Stimulated activated CD8-positive, alpha-beta memory T cell treated with anti-CD3 and anti-CD28 coated beads, Interleukin-15, amount 100 ng/mL, for 4 hours (primary cell): ENCODE data around the gene IDNK.
A peak's percentile ranks its signal among the peaks of the same experiment; 100 is the strongest.
"Not testable (repeated sequence)": the region's sequence is repeated elsewhere in the genome, so short reads cannot be mapped to it uniquely, and the experiment has no call there.

Experiments used
- DNase-seq, 2 donors: peaks; one replicate each; pipeline ENCODE4 v3.0.0-alpha.2; 2020; ENCODE audit warnings: low read depth in 2 of 2

The IDNK gene

DNA sequence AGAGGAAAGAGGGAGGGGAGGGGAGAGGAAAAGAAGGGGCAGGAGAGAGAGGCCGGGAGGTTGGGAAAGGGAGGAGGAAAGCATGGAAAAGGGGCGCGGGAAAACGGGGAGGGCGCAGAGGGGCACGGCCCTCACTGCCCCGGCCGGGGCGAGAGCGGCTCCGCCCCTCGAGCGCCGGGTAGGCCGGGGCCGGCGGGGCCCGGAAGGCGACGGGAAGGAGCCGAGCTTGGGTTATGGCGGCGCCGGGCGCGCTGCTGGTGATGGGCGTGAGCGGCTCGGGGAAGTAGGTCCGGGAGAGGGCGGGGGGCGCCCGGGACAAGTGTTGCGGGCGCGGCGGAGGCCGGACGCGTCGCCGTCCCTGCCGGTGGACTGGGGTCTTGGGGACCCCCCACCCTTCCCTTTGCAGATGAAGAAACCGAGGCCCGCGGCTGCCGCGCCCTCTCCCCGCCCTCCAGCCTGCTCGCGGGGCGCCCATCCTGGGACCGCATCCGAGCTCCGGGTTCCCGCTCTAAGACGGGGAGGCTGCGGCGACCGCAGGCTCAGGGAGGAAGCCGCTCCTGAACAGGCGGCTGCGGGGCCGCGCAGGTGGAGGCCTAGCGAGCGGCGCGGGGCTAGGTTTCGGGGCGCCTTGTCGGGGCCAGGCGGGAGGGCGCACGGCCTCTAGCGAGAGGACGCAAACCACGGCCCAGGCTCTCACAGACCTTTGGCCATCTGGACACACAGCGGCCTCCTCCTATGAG is at the start of gene IDNK:
IDNK (plus strand) TSS at position 205 of the 740 bp plus-strand sequence; CDS start at position 234, 29 bp downstream.
- peak in 1 of 2 donors; percentile 48 for DNase-seq

DNA sequence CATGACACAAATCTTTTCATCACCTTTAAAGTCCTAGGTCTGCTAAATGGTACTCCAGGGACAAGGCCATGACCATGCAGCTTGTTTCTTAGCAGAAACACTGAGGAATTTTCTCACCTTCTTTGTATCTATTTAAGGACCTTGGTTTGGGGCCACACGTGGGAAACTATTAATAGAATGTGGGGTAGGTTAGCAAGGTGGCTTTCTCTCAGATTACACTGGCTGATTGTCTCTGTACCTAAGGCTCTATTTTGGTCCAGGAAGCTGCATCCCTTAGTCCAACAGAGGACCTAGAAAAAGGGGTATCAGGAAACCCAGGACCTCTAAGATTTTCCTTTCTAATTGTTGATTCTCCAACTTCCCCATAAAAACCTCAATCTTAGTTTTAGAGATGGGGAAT is 48.5 kb upstream of the IDNK start:
- DNase-seq: no peak

DNA sequence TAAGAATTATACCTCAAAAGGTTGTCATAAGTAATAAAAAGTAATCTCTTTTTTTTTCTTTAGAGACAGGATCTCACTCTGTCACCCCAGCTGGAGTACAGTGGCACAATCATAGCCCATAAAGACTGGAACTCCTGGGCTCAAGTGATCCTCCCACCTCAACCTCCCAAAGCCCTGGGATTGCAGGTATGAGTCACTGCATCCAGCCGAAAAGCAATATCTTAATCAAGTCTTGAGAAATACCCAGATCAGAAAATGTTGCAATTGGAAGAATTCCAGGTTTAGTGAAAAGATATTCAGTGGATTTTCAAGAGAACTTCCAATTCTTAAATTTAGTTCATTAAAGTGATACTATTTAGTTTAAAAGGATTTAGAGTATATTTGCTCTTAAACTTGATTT is 40.9 kb upstream of the IDNK start:
- DNase-seq: no peak

DNA sequence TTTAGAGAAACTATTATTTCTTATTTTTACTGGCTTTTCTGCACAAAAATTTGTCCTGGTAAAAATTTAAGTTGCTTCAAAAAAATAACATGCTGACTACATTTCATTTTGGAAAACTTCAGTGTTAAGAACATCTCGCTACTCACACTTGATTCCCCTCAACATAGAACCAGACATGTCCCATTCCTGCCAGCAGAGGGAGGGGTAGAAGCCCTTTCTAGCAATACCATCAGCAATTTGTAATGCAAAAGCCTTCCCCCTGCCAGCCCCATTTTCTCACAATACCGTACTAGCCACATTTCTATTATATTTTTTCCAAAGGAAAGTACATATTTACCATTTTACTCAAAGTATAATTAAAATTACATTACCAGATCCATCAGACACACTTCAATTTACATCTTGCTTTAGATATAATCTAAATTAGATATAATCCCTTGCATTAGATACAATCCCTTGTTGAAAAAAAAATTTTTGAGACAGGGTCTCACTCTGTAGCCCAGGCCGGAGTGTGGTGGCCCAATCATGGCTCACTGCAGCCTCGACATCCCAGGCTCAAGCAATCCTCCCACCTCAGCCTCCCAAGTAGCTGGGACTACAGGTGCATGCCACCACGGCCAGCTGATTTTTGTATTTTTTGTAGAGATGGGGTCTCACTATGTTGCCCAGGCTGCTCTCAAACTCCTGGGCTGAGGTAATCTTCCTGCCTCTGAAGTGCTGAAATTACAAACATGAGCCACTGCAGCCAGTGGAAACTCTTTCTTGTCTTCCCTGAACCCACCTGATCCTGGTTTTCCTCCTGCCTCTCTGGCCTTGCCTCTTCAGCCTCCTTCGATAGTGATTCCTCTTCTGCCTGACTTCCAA is 39.6 kb upstream of the IDNK start:
- DNase-seq: no peak

DNA sequence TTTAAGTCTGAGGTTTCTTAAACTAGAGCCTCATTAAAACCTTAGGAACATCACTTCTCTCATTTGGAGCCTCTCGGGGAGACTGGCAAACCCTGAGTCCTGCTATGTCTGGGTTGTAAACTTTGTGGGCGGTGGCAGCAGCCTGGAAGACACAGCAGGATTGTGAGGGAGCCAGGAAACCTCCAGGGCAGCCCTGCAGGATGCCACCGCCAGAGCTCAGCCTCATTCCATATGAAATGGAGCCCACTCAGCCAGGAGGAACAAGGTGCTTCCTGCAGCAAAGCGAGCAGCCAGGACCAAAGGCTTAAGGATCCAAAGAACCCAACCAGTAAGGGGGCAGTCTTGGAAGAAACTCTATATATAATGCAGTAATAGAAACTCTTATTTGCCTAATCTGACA is 37.9 kb upstream of the IDNK start:
- no peak for DNase-seq

DNA sequence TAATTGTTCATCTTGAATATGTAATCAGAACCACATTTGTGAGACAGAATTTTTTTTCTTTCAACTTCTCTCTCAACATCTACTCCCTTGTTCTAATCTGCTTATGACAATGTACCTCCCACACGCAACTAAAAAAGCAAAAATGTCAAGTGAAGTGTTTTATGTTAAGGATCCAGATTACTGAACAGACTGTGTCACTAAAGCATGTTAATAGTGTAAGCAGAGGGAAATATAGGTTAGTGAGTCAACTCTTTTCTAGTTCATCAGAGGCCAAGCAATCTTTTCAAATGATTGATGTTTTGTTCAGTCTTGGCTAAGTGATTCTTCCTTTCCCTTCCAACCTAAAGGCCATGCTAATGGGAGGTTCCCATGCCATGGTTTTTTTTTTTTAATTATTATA is 34.7 kb upstream of the IDNK start:
- DNase-seq: no peak

DNA sequence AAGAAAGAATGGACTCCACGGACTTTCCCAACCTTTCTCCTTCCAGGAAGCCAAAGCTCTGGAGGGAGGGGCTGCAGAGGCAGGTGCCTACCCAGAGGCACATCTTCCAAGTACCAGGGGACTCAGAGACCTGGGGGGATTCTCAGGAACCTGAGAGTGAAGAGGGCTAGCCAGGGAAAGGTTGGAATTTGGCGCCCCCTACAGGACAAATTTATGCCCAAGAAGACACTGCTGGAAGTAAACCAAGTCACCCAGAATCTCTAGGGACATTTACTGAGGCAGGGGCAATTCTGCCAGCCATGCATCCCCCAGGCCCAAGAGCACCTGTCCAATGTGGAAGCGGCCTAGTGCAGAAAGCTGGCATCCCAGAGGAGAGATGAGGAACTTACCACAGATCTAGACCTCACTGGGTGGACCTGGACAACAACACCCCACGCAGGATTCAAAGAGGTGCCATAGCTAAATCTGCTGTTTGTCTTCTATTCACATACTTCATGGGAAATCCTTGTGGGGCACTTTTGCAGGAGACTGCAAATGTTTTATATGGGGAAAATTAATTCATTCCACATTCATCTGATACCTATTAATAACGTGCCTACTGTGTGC is 25.9 kb upstream of the IDNK start:
- DNase-seq: no peak

DNA sequence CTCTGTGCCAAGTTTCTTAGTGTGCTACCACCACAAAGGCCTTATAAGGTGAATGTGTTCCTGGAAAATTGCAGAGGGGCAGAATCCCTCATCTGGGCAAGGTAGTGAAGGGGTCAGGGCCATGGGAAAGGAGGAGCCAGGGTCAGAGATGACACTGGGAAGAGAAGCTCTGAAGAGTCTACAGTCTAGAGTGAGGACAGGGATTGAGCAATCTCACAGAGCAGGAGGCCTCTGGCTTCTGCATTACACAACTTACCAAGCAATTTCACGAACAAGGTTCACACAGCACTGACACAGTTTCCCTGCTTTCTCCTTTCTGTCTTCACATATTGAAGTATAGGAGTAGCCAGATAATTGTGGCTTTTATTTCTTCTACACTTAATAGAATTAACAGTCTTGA is 24.5 kb upstream of the IDNK start:
- DNase-seq: no peak

DNA sequence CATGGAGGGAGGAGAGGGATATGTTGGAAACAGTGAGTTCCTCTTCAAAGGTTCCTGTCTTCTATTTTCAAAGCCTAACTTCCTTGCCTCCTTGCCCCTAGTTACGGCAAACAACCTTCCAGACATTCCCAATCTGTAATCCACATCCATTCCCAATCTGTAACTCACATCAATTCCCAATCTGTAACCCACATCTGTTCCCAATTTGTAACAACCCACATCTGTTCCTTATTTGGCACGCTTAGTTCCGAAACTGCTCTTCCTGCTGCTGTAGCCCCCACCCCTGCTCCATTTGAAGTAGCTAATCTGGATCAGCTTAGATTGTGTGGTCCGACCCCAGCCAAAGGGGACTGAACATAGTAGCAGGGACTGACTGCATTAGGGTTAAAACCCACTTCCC is 23.9 kb upstream of the IDNK start:
- no peak for DNase-seq

DNA sequence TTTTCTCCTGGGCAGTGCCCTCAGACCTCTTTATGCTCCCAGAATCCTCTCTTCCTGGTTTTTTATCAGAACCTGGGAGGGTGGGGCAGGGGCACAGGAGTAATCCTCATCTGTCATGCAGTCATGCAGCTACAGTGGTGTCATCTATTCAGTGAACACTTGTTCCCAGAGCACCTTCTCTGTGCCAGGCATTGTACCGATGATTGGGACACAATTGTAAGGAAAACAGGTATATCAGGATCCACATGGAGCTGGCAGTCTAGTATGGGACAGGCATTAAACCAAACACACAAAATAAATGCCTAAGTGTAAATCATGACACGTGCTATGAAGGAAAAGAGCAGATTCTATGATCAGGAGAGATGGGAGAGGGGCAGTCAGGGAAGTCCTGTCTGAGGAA is 21.5 kb upstream of the IDNK start:
- DNase-seq: no peak

DNA sequence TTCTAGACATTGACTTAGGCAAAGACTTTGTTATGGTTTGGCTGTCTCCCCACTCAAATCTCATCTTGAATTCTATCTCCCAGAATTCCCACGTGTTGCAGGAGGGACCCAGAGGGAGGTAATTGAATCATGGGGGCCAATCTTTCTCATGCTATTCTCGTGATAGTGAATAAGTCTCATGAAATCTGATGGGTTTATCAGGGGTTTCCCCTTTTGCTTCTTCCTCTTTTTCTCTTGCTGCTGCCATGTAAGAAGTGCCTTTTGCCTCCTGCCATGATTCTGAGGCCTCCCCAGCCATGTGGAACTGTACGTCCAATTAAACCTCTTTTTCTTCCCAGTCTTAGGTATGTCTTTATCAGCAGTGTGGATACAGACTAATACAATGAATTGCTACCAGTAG is 15.3 kb upstream of the IDNK start:
- not testable (repeated sequence) for DNase-seq

DNA sequence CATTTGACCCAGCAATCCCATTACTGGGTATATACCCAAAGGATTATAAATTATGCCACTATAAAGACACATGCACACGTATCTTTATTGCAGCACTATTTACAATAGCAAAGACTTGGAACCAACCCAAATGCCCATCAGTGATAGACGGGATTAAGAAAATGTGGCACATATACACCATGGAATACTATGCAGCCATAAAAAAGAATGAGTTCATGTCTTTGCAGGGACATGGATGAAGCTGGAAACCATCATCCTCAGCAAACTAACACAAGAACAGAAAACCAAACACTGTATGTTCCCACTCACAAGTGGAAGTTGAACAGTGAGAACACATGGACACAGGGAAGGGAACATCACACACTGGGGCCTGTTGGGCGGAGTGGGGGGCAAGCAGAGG is 9.6 kb upstream of the IDNK start:
- not testable (repeated sequence) for DNase-seq

DNA sequence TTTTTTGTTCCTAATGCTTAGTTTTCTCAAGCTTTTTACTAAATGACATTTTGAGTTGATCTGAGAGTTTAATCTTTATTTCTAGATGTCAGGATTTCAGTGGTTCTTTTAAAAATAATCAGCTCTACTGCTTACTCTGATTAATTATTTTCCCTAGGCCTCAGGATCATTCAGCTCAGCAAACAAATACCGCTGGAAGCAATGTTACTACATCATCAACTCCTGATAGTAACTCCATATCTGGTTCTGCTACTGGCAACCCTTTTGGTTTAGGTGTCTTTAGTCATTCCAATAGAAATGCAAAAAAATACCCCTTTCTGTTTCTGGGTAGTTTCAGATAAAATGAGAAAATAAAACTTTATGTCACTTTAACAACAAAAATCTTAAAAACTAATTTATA is 5.6 kb upstream of the IDNK start:
- no peak for DNase-seq

DNA sequence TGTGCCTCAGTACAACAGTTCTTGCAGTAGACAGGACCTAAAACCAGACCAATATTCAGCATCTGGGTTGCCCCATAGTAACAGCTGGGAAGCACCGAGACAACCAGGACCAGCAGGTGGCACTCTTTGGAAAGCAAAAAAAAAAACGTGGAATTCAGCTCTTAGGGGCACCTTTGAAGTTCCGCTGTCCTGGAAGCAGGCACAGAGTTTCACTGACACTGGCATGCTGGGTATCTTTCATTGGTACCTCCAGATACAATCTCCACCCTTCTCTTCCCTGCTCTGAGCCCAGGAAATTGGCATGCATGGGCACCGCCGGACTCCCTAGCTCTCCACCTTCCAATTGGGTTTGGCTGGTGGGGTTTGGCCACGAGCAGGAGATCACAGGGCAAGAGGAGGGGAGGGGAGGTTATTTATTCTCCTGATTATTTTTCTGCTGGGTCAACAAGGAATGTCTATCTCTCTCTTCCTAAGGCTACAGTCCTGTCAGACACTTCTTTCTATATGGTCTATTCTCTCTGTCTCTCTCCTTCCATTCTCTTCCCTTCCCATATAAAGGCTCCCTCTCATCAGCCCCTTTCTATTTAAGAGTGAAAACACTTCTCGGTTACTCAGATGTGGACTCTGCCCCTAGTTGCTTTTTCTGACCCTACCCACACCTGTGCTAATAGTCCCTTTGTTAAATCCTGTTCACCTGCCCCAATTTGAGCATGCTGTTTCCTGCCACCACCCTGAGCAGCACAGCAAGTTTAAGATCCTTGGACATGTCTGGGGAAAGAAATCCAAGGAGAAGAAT is 1.9 kb upstream of the IDNK start:
- no peak for DNase-seq

DNA sequence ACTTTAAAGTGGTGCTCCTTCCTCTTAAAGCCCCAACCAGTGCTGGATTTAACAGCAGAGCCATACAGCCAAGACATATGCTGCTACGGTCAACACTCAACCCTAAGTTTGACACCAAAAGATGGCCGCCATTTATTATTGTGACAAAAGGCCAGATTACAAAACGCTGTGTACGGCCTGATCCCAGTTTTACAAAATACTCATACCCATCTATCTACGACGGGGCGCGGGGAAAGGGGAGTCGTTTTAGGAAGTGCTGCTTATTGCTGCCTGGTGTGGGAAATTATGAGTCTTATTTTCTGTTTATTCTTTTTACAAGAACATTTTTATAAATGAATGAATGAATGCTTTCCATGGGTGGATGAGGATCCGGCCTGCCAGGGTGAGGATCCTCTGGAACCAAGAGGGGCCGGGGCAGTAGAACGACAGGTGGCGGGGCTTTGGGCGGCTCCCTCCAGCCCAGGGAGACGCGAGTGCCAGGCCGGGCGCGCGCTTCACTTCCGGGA is 457 bp upstream of the IDNK start:
- no peak for DNase-seq

DNA sequence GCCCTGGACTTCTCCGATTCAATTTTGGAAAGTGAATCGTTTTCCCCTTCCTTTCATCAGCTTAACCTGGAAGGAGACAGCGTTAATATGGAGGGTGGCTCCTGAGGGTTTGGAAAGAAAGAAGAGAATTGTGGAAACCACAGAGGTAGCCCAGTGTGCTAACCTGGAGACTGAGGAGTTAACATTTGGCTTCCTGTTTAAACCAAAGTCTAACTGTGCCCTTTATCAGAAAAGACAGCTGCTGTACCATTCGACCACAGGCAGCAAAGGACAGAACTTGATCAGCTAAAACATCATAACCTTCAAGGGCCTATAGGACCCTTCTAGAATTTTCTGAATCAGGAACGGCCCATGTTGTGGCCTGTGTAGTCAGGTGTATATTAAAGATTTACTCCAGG is 735 bp downstream of the IDNK start:
- no peak for DNase-seq

DNA sequence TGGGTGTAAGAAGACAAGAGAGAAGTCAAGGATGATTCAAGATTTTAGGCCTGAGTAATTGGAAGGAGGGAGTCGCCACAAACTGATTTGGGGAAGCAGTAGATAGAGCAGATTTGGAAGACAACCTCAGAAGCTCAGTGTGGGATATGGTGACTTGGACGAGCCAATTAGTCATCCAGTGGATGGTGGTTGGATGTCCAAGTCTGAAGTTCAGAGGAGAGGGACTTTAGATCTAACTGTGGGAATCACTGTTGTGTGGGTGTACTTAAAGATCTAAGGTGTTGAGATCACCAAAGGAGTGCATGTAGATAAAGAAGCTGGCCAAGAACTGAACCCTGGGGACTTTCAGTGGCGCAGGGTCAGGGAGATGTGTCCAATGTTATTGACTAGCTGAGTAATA is 2.2 kb downstream of the IDNK start:
- no peak for DNase-seq

DNA sequence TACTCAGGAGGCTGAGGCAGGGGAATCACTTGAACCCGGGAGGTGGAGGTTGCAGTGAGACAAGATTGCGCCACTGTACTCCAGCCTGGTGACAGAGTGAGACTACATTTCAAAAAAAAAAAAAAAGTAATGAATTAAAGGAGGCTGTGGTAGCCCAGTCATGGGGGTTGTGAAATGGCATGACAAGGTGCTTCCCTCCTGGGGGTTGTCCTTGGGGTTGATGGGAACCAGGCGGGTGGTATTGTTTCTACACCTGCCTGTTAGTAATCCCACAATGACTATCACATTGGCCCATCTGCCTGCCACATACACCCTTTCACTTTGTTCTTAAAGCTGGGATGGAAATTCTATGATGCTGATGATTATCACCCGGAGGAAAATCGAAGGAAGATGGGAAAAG is 5.6 kb downstream of the IDNK start:
- DNase-seq: no peak

DNA sequence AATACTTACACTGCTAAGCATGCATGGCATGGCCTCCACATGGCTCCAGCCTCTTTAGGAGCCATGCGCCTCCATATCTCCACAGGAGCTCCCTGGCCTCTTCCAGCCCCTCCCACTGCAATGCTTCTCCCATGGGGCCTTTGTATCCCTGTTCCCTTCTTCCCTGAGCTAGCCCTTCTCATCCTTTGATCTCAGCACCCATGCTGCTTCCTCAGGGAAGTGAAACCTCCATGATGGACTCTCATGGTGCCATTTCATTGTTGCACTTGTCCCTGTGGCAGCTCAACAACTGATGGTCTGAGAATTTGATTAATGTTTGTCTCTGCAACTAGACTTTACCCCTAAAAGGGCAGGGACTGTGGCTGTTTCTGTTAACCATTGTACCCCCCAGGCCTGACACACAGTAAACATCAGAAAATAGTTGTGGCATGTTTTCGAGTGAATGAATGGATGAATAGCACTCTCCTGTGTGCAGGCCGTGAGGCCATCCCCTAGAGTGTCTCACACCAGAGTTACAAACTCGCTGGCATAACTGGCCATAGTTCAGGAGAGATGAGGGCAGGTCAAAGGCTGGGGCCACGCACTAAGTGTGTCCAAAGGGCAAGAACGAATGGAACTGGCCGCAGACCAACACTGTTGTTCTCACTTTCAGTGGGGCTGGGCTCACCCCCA is 6.6 kb downstream of the IDNK start:
- DNase-seq: no peak

DNA sequence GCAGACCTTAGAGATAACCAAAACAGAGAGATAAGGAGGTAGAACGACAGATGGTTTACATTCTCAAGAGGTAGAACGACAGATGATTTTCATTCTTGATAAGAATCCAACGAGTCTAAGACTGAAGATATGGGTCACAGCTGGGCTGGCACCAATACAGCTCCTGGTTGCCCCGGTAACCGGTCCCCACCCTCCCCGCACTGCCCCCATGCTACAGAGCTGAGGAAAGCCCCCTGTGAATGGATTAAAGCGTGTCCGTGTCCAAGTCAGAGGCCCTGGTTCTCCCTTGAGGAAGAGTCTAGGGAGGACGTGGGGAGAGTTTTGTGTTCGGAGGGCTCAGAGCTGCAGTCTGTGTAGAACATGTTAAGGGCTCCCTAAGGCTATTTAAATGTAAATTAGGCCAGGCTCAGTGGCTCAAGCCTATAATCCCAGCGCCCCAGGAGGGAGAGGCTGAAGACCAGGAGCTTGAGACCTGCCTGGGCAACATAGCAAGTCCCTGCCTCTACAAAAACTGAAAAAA is 8.1 kb downstream of the IDNK start:
- no peak for DNase-seq

DNA sequence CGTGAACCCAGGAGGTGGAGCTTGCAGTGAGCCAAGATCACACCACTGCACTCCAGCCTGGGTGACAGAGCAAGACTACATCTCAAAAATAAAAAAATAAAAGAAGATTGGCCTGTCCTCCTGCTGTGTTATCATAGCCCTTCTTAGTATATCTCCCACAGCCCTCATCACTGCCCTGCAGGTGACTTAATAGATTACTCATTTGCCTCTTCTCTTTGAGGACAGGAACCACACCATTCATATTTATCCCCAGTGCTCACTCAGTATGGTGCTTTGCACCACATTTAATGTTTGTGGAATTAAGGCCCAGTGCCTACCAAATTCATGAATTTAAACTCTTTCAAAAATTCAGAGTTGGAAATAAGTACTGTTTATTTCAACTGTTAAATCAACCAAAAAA is 10.3 kb downstream of the IDNK start:
- no peak for DNase-seq
